IMR-90 (cell line): ENCODE measurements around the gene GFY. TPM values are rescaled to one million over a fixed set of nuclear protein-coding genes. Genes with fewer than 3 reads are reported as not detected.

Experiments
- ATAC-seq: fragments of 200-7000 bp; cut with Tn5 transposase; 2 replicates; pipeline ENCODE4 v1.9.1; 2020; ENCODE audit warnings: low read depth, mild to moderate bottlenecking, moderate library complexity
- BruUV-seq: library from RNA; stranded (reverse); fragments of 400-500 nt; replicated peaks from 2 replicates; lab custom pipeline; 2021; lab: Mats Ljungman, UMichigan
- CTCF ChIA-PET: fragments of 300-600 bp; formaldehyde crosslinking; extraction: SDS; loops from one replicate; lab custom pipeline; 2021; ENCODE audit warnings: antibody characterized with exemption; lab: Yijun Ruan, JAX
- POLR2A ChIA-PET: fragments of 300-600 bp; sonication (Branson Sonifier 250); formaldehyde crosslinking; loops from one replicate; lab custom pipeline; 2022; ENCODE audit warnings: antibody characterized with exemption; ENCODE audit not compliant: unreplicated experiment; lab: Charles Lee
- DNase-seq: peaks from one replicate; pipeline ENCODE4 v3.0.0; 2013
- H2AFZ ChIP-seq: replicated peaks from 2 replicates; pipeline ENCODE3; 2013; ENCODE audit warnings: low read length, mild to moderate bottlenecking; ENCODE audit not compliant: poor library complexity
- H2AK5ac ChIP-seq: 2 replicates; pipeline ENCODE4 v1.6.1; 2013; ENCODE audit warnings: low read depth, low read length, inconsistent platforms
- H2AK9ac ChIP-seq: replicated peaks from 2 replicates; pipeline ENCODE3; 2013; ENCODE audit warnings: mild to moderate bottlenecking, low read depth, low read length, moderate library complexity; ENCODE audit not compliant: poor library complexity
- H2BK120ac ChIP-seq: 2 replicates; pipeline ENCODE4 v1.6.1; 2013; ENCODE audit warnings: low read depth, low read length, inconsistent platforms
- H2BK15ac ChIP-seq: 3 replicates; pipeline ENCODE4 v1.6.1; 2013; ENCODE audit warnings: low read depth, low read length, inconsistent platforms
- H2BK20ac ChIP-seq: 2 replicates; pipeline ENCODE4 v1.6.1; 2013; ENCODE audit warnings: low read depth, mild to moderate bottlenecking, inconsistent platforms, low read length, moderate library complexity
- H2BK5ac ChIP-seq: 2 replicates; pipeline ENCODE4 v1.6.1; 2013; ENCODE audit warnings: mild to moderate bottlenecking, low read depth, low read length, inconsistent platforms; ENCODE audit not compliant: poor library complexity, severe bottlenecking
- H3K14ac ChIP-seq: replicated peaks from 2 replicates; pipeline ENCODE4 v1.6.1; 2013; ENCODE audit warnings: low read depth, low read length, inconsistent platforms
- H3K18ac ChIP-seq: 2 replicates; pipeline ENCODE4 v1.6.1; 2013; ENCODE audit warnings: low read depth, low read length, control low read depth
- H3K23ac ChIP-seq: 2 replicates; pipeline ENCODE4 v1.6.1; 2013; ENCODE audit warnings: low read depth, low read length, inconsistent platforms
- H3K27ac ChIP-seq: 2 replicates; pipeline ENCODE4 v1.5.1; 2013; ENCODE audit warnings: mild to moderate bottlenecking, control low read depth, low read length; ENCODE audit not compliant: insufficient read depth
- H3K27me3 ChIP-seq: 2 replicates; pipeline ENCODE4 v1.6.1; 2013; ENCODE audit warnings: low read length; ENCODE audit not compliant: control insufficient read depth, insufficient read depth
- H3K36me3 ChIP-seq: 2 replicates; pipeline ENCODE4 v1.6.1; 2013; ENCODE audit warnings: low read length, mixed read lengths; ENCODE audit not compliant: control insufficient read depth, insufficient read depth
- H3K4ac ChIP-seq: 2 replicates; pipeline ENCODE4 v1.6.1; 2013; ENCODE audit warnings: low read depth, low read length, inconsistent platforms
- H3K4me1 ChIP-seq: 2 replicates; pipeline ENCODE4 v1.6.1; 2013; ENCODE audit warnings: low read length, mixed read lengths; ENCODE audit not compliant: control insufficient read depth, insufficient read depth
- H3K4me2 ChIP-seq: 2 replicates; pipeline ENCODE4 v1.6.1; 2013; ENCODE audit warnings: low read depth, mild to moderate bottlenecking, control low read depth, low read length, moderate library complexity
- H3K4me3 ChIP-seq: 2 replicates; pipeline ENCODE4 v1.5.1; 2013; ENCODE audit warnings: low read depth, mild to moderate bottlenecking, control low read depth, low read length, moderate library complexity; ENCODE audit not compliant: insufficient read depth
- H3K56ac ChIP-seq: 2 replicates; pipeline ENCODE4 v1.6.1; 2013; ENCODE audit warnings: low read length, inconsistent platforms; ENCODE audit not compliant: insufficient read depth; ENCODE audit errors: extremely low read depth
- H3K79me1 ChIP-seq, 2 experiments: 2 replicates each; pipeline ENCODE4 v1.6.1; 2013; ENCODE audit warnings: low read length in 2 of 2, inconsistent platforms in 1 of 2, low read depth in 1 of 2
- H3K9ac ChIP-seq: 2 replicates; pipeline ENCODE4 v1.6.1; 2013; ENCODE audit warnings: low read depth, low read length, control low read depth
- H3K9me1 ChIP-seq: 2 replicates; pipeline ENCODE4 v1.6.1; 2013; ENCODE audit warnings: low read length, inconsistent platforms; ENCODE audit not compliant: insufficient read depth
- H3K9me3 ChIP-seq: 2 replicates; pipeline ENCODE4 v1.6.1; 2013; ENCODE audit warnings: low read length; ENCODE audit not compliant: control insufficient read depth, insufficient read depth
- H4K20me1 ChIP-seq: 2 replicates; pipeline ENCODE4 v1.6.1; 2013; ENCODE audit warnings: low read length, inconsistent platforms; ENCODE audit not compliant: insufficient read depth
- H4K5ac ChIP-seq: 2 replicates; pipeline ENCODE4 v1.6.1; 2013; ENCODE audit warnings: mild to moderate bottlenecking, low read depth, low read length, control low read depth
- H4K8ac ChIP-seq, 2 experiments: 2 replicates each; pipeline ENCODE4 v1.6.1; 2013; ENCODE audit warnings: low read depth in 2 of 2, low read length in 2 of 2, control low read depth in 1 of 2, inconsistent platforms in 1 of 2
- H4K91ac ChIP-seq: 2 replicates; pipeline ENCODE4 v1.6.1; 2013; ENCODE audit warnings: low read depth, low read length, inconsistent platforms; ENCODE audit not compliant: insufficient read depth
- MAFK ChIP-seq: IDR thresholded peaks from 2 replicates; pipeline ENCODE4 v1.6.1; 2012; ENCODE audit warnings: low read depth, low read length, improper control_type of control experiment
- MXI1 ChIP-seq: IDR thresholded peaks from 2 replicates; pipeline ENCODE4 v1.6.1; 2012; ENCODE audit warnings: low read depth, mild to moderate bottlenecking, low read length, moderate library complexity, borderline replicate concordance
- RCOR1 ChIP-seq: IDR thresholded peaks from 2 replicates; pipeline ENCODE4 v1.6.1; 2012; ENCODE audit warnings: mild to moderate bottlenecking, low read length, improper control_type of control experiment; ENCODE audit not compliant: insufficient replicate concordance
- RFX5 ChIP-seq: IDR thresholded peaks from 2 replicates; pipeline ENCODE4 v1.8.0; 2012; ENCODE audit warnings: low read depth, mild to moderate bottlenecking, low read length, moderate library complexity
- WGBS, 2 experiments: methylation state at CpG; one replicate each; pipeline versions ENCODE4 v1.1.5 to v1.1.7; 2013; ENCODE audit warnings: missing lambda C conversion rate in 2 of 2; ENCODE audit not compliant: insufficient read length in 1 of 2; ENCODE audit errors: extremely low coverage in 2 of 2; 5-methylcytosine and 5-hydroxymethylcytosine counted together
- dilution Hi-C: fragments of 300-500 bp; cut with HindIII; formaldehyde crosslinking; loops from one replicate; pipeline ENCODE4 v1.14.3; 2018; ENCODE audit warnings: low sequenced_read_pairs; ENCODE audit not compliant: unreplicated experiment
- in situ Hi-C: fragments of 300-500 bp; cut with MboI; formaldehyde crosslinking; loops from 3 replicates; pipeline ENCODE4 v1.14.3; 2019; ENCODE audit warnings: low sequenced_read_pairs, inconsistent platforms, mixed read lengths
- intact Hi-C: fragments of 100-400 bp; cut with micrococcal nuclease; formaldehyde crosslinking; loops from 2 replicates; pipeline ENCODE4 v1.10.0; 2022
- polyA plus RNA-seq, 3 experiments: library from polyadenylated mRNA; depleted of rRNA; stranded (reverse); fragments of >200 nt; gene quantifications; 2 replicates each; pipeline ENCODE4 v1.2.3, GENCODE V29; 2012; ENCODE audit warnings: low replicate concordance in 1 of 3
- total RNA-seq: library from RNA; depleted of rRNA; stranded (reverse); fragments of >200 nt; gene quantifications from 2 replicates; pipeline ENCODE4 v1.2.3, GENCODE V29; 2012

GFY gene
- total and polyA plus RNA-seq, 2 of the 4 experiments (the other 2 are of a cell fraction): not detected

GRCh38 chr19:49417088-49417487 is 8.1 kb upstream of the GFY start:
- Histone ChIP-seq H3K4me3 (no peak overlapping the region), H3K27ac (no peak overlapping the region), H3K56ac (no peak overlapping the region), H3K9me1 (no peaks in the 10 kb centered on the region), H3K27me3 (peaks cover 80% of the 10 kb centered on the region), H2BK120ac (no peak overlapping the region), H2AK5ac (no peak overlapping the region), H2AK9ac (no peak overlapping the region), H2BK15ac (no peak overlapping the region), H3K4ac (no peak overlapping the region), H4K8ac (no peak overlapping the region), H4K5ac (no peak overlapping the region), H3K9me3 (no peaks in the 10 kb centered on the region), H3K79me1 (no peaks in the 10 kb centered on the region), H4K20me1 (no peaks in the 10 kb centered on the region), H3K36me3 (no peaks in the 10 kb centered on the region), H3K23ac (no peak overlapping the region), H2AFZ (no peak overlapping the region), H3K4me2 (no peak overlapping the region), H3K4me1 (no peaks in the 10 kb centered on the region; the same call in 1 of the 2 replicates), H3K14ac (no peak overlapping the region), H3K18ac (no peak overlapping the region), H3K9ac (no peak overlapping the region), H2BK5ac (no peak overlapping the region), H2BK20ac (no peak overlapping the region), H4K91ac (no peak overlapping the region)
- intact Hi-C loops: no loop called here
- ATAC-seq: no peak
- in situ Hi-C loops: no loop called here
- ChIA-PET POLR2A (no interaction called here), CTCF (no interaction called here)
- 20% methylated on average over 1 of the region's 7 CpGs; no CpG with 5 or more reads in 1 of the 2 experiments for WGBS, 2 experiments
- TF ChIP-seq MXI1 (no peak), MAFK (no peak), RFX5 (no peak), RCOR1 (no peak)
- DNase-seq: no peak
- no TSS peak for BruUV-seq
- dilution Hi-C loops: no loop called here
